Adrenal gland (tissue), 5 donors: ENCODE measurements around the gene ILK.

ENCODE experiments used
- POLR2A ChIP-seq, 2 donors: fragments of 450-650 bp; IDR thresholded peaks; one replicate each; pipeline ENCODE4 v1.6.1; 2017; ENCODE audit warnings: antibody characterized with exemption in 2 of 2, mild to moderate bottlenecking in 2 of 2, moderate library complexity in 1 of 2
- TF ChIP-seq, protein P1 (sequence below), 6 experiments: fragments of 450-650 bp in 4 of 6; fragments of 200-600 bp in 2 of 6; sonication (generic) in 1 of 6; IDR thresholded peaks; 1 replicate in 5 of 6; 2 replicates in 1 of 6; pipeline versions ENCODE4 v1.5.1 to v1.8.0; 2016 to 2021; ENCODE audit warnings: antibody characterized with exemption in 6 of 6, mild to moderate bottlenecking in 2 of 6, moderate library complexity in 1 of 6
- donor health status: DM: no; HTN: no; CAD: no.

DNA sequence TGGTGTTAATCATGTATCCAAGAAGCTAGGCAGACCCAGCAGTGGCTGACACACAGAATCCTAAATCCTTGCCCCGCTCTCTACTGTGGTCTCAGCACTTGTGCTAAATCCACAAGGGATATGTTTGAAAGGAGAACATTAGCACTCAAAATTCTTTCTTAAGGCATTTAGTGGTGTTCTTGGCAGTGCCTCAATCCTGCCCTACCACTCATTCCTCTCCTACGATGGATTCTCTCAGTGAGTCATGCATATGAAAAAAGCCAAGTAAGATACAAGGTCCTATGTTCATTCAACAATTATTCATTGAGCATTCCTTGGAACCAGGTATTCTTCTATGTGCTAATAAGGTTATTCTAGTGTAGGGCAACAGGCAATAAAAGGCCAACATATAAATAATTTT, 31.4 kb upstream of the ILK start:
- TF ChIP-seq, protein P1, sequence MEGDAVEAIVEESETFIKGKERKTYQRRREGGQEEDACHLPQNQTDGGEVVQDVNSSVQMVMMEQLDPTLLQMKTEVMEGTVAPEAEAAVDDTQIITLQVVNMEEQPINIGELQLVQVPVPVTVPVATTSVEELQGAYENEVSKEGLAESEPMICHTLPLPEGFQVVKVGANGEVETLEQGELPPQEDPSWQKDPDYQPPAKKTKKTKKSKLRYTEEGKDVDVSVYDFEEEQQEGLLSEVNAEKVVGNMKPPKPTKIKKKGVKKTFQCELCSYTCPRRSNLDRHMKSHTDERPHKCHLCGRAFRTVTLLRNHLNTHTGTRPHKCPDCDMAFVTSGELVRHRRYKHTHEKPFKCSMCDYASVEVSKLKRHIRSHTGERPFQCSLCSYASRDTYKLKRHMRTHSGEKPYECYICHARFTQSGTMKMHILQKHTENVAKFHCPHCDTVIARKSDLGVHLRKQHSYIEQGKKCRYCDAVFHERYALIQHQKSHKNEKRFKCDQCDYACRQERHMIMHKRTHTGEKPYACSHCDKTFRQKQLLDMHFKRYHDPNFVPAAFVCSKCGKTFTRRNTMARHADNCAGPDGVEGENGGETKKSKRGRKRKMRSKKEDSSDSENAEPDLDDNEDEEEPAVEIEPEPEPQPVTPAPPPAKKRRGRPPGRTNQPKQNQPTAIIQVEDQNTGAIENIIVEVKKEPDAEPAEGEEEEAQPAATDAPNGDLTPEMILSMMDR (IDR thresholded peaks at IDR 0.05) = no peak
- no peak for TF ChIP-seq POLR2A (IDR thresholded peaks at IDR 0.05)
